H9 (cell line): ENCODE results near the gene STK32B. TPM values are rescaled to one million over a fixed set of nuclear protein-coding genes. Genes with fewer than 3 reads are reported as not detected.
A peak's percentile ranks its signal among the peaks of the same experiment; 100 is the strongest.

Experiments
- DNase-seq: peaks from one replicate; pipeline ENCODE4 v3.0.0-alpha.2; 2017
- H2AFZ ChIP-seq: one replicate; pipeline ENCODE4 v1.6.1; 2013; ENCODE audit warnings: mild to moderate bottlenecking, low read length, control low read depth, moderate library complexity
- H2AK5ac ChIP-seq: 2 replicates; pipeline ENCODE4 v1.6.1; 2013; ENCODE audit warnings: low read length, control low read depth, mixed read lengths; ENCODE audit not compliant: insufficient read length
- H2BK120ac ChIP-seq: one replicate; pipeline ENCODE4 v1.6.1; 2013; ENCODE audit warnings: low read depth, mild to moderate bottlenecking, low read length, control low read depth, inconsistent platforms; ENCODE audit not compliant: poor library complexity, severe bottlenecking
- H2BK12ac ChIP-seq: 2 replicates; pipeline ENCODE4 v1.6.1; 2013; ENCODE audit warnings: low read length, control low read depth, mixed read lengths, low read depth; ENCODE audit not compliant: insufficient read length
- H2BK15ac ChIP-seq: 2 replicates; pipeline ENCODE4 v1.6.1; 2013; ENCODE audit warnings: low read depth, low read length, control low read depth
- H2BK20ac ChIP-seq: one replicate; pipeline ENCODE4 v1.6.1; 2013; ENCODE audit warnings: low read depth, mild to moderate bottlenecking, low read length, control low read depth, inconsistent platforms; ENCODE audit not compliant: poor library complexity, severe bottlenecking
- H2BK5ac ChIP-seq: 2 replicates; pipeline ENCODE4 v1.6.1; 2013; ENCODE audit warnings: low read length, control low read depth, mixed read lengths; ENCODE audit not compliant: insufficient read length
- H3K14ac ChIP-seq: 2 replicates; pipeline ENCODE4 v1.6.1; 2013; ENCODE audit warnings: low read length, control low read depth; ENCODE audit not compliant: insufficient read depth
- H3K18ac ChIP-seq: 2 replicates; pipeline ENCODE4 v1.6.1; 2013; ENCODE audit warnings: low read depth, mild to moderate bottlenecking, mixed read lengths, low read length, control low read depth; ENCODE audit not compliant: insufficient read length
- H3K23ac ChIP-seq: 2 replicates; pipeline ENCODE4 v1.6.1; 2013; ENCODE audit warnings: low read length, control low read depth, mixed read lengths, low read depth; ENCODE audit not compliant: insufficient read length
- H3K23me2 ChIP-seq: 2 replicates; pipeline ENCODE4 v1.6.1; 2013; ENCODE audit warnings: low read depth, mild to moderate bottlenecking, mixed read lengths, low read length, control low read depth; ENCODE audit not compliant: insufficient read length, poor library complexity, severe bottlenecking
- H3K27ac ChIP-seq: 2 replicates; pipeline ENCODE4 v1.5.1; 2013; ENCODE audit warnings: low read length, control low read depth, mixed read lengths, low read depth; ENCODE audit not compliant: insufficient read length
- H3K27me3 ChIP-seq: 2 replicates; pipeline ENCODE4 v1.6.1; 2013; ENCODE audit warnings: low read length, control low read depth, inconsistent platforms; ENCODE audit not compliant: insufficient read depth
- H3K4ac ChIP-seq: 2 replicates; pipeline ENCODE4 v1.6.1; 2013; ENCODE audit warnings: low read depth, mild to moderate bottlenecking, control low read depth, inconsistent platforms, low read length, moderate library complexity
- H3K4me1 ChIP-seq: 2 replicates; pipeline ENCODE4 v1.6.1; 2013; ENCODE audit warnings: low read length, control low read depth, inconsistent platforms; ENCODE audit not compliant: insufficient read depth
- H3K4me2 ChIP-seq: 2 replicates; pipeline ENCODE4 v1.6.1; 2013; ENCODE audit warnings: low read length, control low read depth, mixed read lengths; ENCODE audit not compliant: insufficient read length, insufficient read depth
- H3K56ac ChIP-seq: 2 replicates; pipeline ENCODE4 v1.6.1; 2013; ENCODE audit warnings: low read depth, mild to moderate bottlenecking, mixed read lengths, low read length, control low read depth; ENCODE audit not compliant: insufficient read length
- H3K79me1 ChIP-seq: 2 replicates; pipeline ENCODE4 v1.6.1; 2013; ENCODE audit warnings: low read depth, mild to moderate bottlenecking, moderate library complexity, low read length, control low read depth, inconsistent platforms; ENCODE audit not compliant: insufficient read depth, poor library complexity, severe bottlenecking
- H3K79me2 ChIP-seq: 2 replicates; pipeline ENCODE4 v1.6.1; 2013; ENCODE audit warnings: low read length, control low read depth, inconsistent platforms; ENCODE audit not compliant: insufficient read depth
- H3K9ac ChIP-seq: 2 replicates; pipeline ENCODE4 v1.6.1; 2013; ENCODE audit warnings: low read length, control low read depth, mixed read lengths; ENCODE audit not compliant: insufficient read length; ENCODE audit errors: extremely low read depth
- H3K9me3 ChIP-seq: one replicate; pipeline ENCODE4 v1.6.1; 2013; ENCODE audit warnings: low read depth, low read length, inconsistent platforms; ENCODE audit not compliant: control insufficient read depth
- H3T11ph ChIP-seq: one replicate; pipeline ENCODE4 v1.6.1; 2013; ENCODE audit warnings: mild to moderate bottlenecking, low read length, control low read depth, inconsistent platforms
- H4K20me1 ChIP-seq: one replicate; pipeline ENCODE4 v1.6.1; 2013; ENCODE audit not compliant: control insufficient read depth, insufficient read length, insufficient read depth
- H4K5ac ChIP-seq: 2 replicates; pipeline ENCODE4 v1.6.1; 2013; ENCODE audit warnings: low read depth, mild to moderate bottlenecking, mixed read lengths, low read length, control low read depth; ENCODE audit not compliant: insufficient read length
- H4K8ac ChIP-seq: replicated peaks from 2 replicates; pipeline ENCODE4 v1.6.1; 2013; ENCODE audit warnings: low read length, control low read depth, mixed read lengths, low read depth; ENCODE audit not compliant: insufficient read length
- H4K91ac ChIP-seq: 2 replicates; pipeline ENCODE4 v1.6.1; 2013; ENCODE audit warnings: low read depth, mild to moderate bottlenecking, moderate library complexity, mixed read lengths, low read length, control low read depth; ENCODE audit not compliant: insufficient read length
- H3K27ac Mint-ChIP-seq, 3 experiments: 2 replicates in 2 of 3; 3 replicates in 1 of 3; pipeline ENCODE4 v1.8.0; 2020 to 2021; ENCODE audit warnings: mixed read lengths in 3 of 3, mild to moderate bottlenecking in 1 of 3, moderate library complexity in 1 of 3
- H3K27me3 Mint-ChIP-seq: 2 replicates; pipeline ENCODE4 v1.8.0; 2021; ENCODE audit warnings: low read depth, mild to moderate bottlenecking, moderate library complexity, mixed read lengths
- H3K36me3 Mint-ChIP-seq, 3 experiments: 2 replicates in 2 of 3; 3 replicates in 1 of 3; pipeline ENCODE4 v1.8.0; 2020 to 2021; ENCODE audit warnings: low read depth in 3 of 3, mixed read lengths in 3 of 3; ENCODE audit not compliant: insufficient read depth in 1 of 3
- H3K4me1 Mint-ChIP-seq, 2 experiments: 2 replicates each; pipeline ENCODE4 v1.8.0; 2020; ENCODE audit warnings: mixed read lengths in 2 of 2
- H3K4me3 Mint-ChIP-seq, 2 experiments: 2 replicates in 1 of 2; 3 replicates in 1 of 2; pipeline ENCODE4 v1.8.0; 2020 to 2021; ENCODE audit warnings: mild to moderate bottlenecking in 2 of 2, mixed read lengths in 2 of 2, moderate library complexity in 1 of 2
- H3K9me3 Mint-ChIP-seq, 2 experiments: 2 replicates in 1 of 2; 3 replicates in 1 of 2; pipeline ENCODE4 v1.8.0; 2020; ENCODE audit warnings: mild to moderate bottlenecking in 2 of 2, mixed read lengths in 2 of 2, moderate library complexity in 1 of 2
- CTCF ChIP-seq: fragments of 200-600 bp; sonication (generic); conservative IDR thresholded peaks from 3 replicates; pipeline ENCODE4 v1.8.0; 2021; ENCODE audit warnings: antibody characterized with exemption, mild to moderate bottlenecking
- WGBS: extraction: QIAGEN DNeasy Blood & Tissue Kit; methylation state at CpG from one replicate; pipeline ENCODE4 v1.1.7; 2013; ENCODE audit warnings: missing lambda C conversion rate, low lambda C conversion rate, mixed read lengths; ENCODE audit not compliant: insufficient read length; ENCODE audit errors: extremely low coverage; 5-methylcytosine and 5-hydroxymethylcytosine counted together
- total RNA-seq: library from RNA; stranded (reverse); gene quantifications from 2 replicates; pipeline ENCODE4 v1.2.1, GENCODE V29; 2021

STK32B gene
- total RNA-seq, 1 experiment from 2014 or later: 1.0 TPM

- H3K4me1 Mint-ChIP-seq: no peaks in the 10 kb centered on the region; a peak in 1 of 4 replicates
- Histone ChIP-seq H3K56ac (no peak overlapping the region), H3K27me3 (no peaks in the 10 kb centered on the region), H2BK15ac (no peak overlapping the region), H3K4me2 (no peak overlapping the region), H3K27ac (no peak overlapping the region), H2BK5ac (no peak overlapping the region), H4K8ac (no peak overlapping the region), H3K9me3 (no peaks in the 10 kb centered on the region), H3K23ac (no peak overlapping the region), H3K4me1 (no peaks in the 10 kb centered on the region), H4K91ac (no peak overlapping the region), H3K23me2 (no peaks in the 10 kb centered on the region), H3K18ac (no peak overlapping the region), H2AFZ (no peak overlapping the region), H3K79me2 (no peaks in the 10 kb centered on the region), H3K14ac (no peak overlapping the region), H2BK120ac (no peak overlapping the region), H2BK20ac (no peak overlapping the region), H3K79me1 (no peaks in the 10 kb centered on the region), H2AK5ac (no peak overlapping the region), H4K20me1 (no peaks in the 10 kb centered on the region), H2BK12ac (no peak overlapping the region), H3T11ph (no peak overlapping the region), H3K9ac (no peak overlapping the region), H3K4ac (no peak overlapping the region), H4K5ac (no peak overlapping the region)
- TF ChIP-seq CTCF: no peak
- H3K36me3 Mint-ChIP-seq: peaks cover 0 to 8% (median 0%) of the 10 kb centered on the region in 3 experiments; a peak in 2 of 7 replicates
- WGBS: no CpG with 5 or more reads among the region's 6 CpGs
- no peak for DNase-seq
- peaks cover 24% of the 10 kb centered on the region for H3K27me3 Mint-ChIP-seq
- H3K27ac Mint-ChIP-seq: peak overlapping the region in 1 of 3 experiments; percentile 87; a peak in 1 of 7 replicates
- H3K9me3 Mint-ChIP-seq: peaks cover 12 to 13% of the 10 kb centered on the region in 2 experiments
- H3K4me3 Mint-ChIP-seq: no peak overlapping the region
These were observed 369.0 kb downstream of the STK32B start for GRCh38 chr4:5420266-5420665.
